ENCODE results near the gene ADRB2.

The ADRB2 gene

DNA sequence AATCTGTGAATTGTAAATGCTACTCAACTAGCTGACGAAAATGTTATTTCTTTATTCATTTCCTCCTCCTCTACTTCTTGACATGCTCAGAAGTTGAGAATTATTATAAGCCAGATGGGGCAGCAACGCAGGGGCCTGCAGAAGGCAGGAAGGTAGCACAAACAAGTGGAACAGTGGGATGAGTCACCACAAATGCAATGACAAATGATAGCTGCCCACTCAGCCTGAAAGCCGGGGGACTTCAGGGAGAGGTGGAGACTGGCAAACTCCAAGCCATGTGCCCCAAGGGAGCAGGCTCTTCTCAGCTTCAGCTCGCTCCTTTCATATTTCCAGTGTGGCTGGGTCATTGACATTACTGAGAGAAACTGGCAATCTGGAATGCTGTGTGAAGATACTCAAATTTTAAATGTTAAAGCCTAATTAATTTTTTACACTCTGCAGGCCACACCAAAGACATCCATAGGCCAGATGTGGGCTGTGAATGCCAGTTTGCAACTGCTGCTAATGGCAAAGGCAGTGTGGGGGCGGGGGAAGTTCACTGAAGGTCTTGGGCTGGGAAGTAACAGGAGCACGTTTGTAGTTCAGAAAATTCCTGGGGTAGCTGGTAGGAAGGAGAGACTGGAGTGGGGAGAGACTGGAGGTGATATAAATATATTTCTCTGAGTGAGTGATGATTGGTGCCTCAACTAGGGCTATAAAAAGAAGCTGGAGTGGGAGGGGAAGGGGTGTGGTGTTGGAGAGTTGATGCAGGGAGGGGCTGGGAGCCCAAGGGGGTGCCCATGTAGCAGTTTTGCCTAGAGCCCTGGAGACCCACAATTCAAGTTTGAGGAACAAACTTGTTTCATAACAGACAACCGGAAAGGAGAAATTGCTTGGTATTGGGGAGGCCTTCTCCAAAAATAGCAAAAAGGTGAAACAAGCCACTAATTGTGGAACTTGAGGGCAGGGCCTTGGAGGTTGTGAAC lies 20.8 kb upstream of the ADRB2 start:
- H3K9me3 ChIP-seq (ENCODE audit: control insufficient read depth, insufficient read depth, low read length): no peaks in the 10 kb centered on the region
- H3K9ac ChIP-seq (ENCODE audit: low read depth, low read length): no peak overlapping the region
- no peaks in the 10 kb centered on the region for H3K36me3 ChIP-seq (ENCODE audit: control insufficient read depth, insufficient read depth, low read length)
- H3K27me3 ChIP-seq (ENCODE audit: control insufficient read depth, insufficient read depth, low read length): no peaks in the 10 kb centered on the region
- H3K4me3 ChIP-seq (ENCODE audit: low read depth, low read length): no peak overlapping the region
- no peak overlapping the region for H3K27ac ChIP-seq (ENCODE audit: low read depth, low read length)
- no peaks in the 10 kb centered on the region for H3K4me1 ChIP-seq (ENCODE audit: control insufficient read depth, insufficient read depth, low read length)

- Histone ChIP-seq H3K4me3 (ENCODE audit: low read depth, low read length) (no peak overlapping the region), H3K9me3 (ENCODE audit: control insufficient read depth, insufficient read depth, low read length) (no peaks in the 10 kb centered on the region), H3K36me3 (ENCODE audit: control insufficient read depth, insufficient read depth, low read length) (no peaks in the 10 kb centered on the region), H3K27me3 (ENCODE audit: control insufficient read depth, insufficient read depth, low read length) (no peaks in the 10 kb centered on the region), H3K27ac (ENCODE audit: low read depth, low read length) (no peak overlapping the region), H3K4me1 (ENCODE audit: control insufficient read depth, insufficient read depth, low read length) (no peaks in the 10 kb centered on the region), H3K9ac (ENCODE audit: low read depth, low read length) (no peak overlapping the region)
Observed at GRCh38 chr5:148806520-148806931, 19.9 kb upstream of the ADRB2 start.

DNA sequence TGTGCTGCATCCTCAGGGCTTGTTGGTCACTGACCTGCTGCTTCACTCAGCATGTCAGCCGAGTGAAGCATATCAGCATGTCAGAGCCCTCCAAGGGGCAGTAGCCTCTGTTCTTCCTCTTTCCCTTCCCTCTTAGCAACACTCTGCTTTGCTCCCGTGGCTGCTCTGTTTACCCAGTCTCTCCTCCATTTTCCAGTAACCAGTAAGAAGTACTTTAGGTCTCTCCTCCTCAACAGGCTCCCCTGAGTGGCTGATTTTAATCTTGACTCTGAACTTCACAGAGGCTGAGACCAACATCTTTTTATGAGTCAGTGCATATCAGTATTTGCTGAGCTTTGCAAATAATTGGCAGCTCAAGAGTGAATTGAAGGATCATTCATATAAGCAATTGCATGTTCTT lies 18.6 kb upstream of the ADRB2 start:
- H3K4me1 ChIP-seq (ENCODE audit: control insufficient read depth, insufficient read depth, low read length): no peaks in the 10 kb centered on the region
- no peak overlapping the region for H3K27ac ChIP-seq (ENCODE audit: low read depth, low read length)
- no peaks in the 10 kb centered on the region for H3K36me3 ChIP-seq (ENCODE audit: control insufficient read depth, insufficient read depth, low read length)
- H3K4me3 ChIP-seq (ENCODE audit: low read depth, low read length): no peak overlapping the region
- no peaks in the 10 kb centered on the region for H3K27me3 ChIP-seq (ENCODE audit: control insufficient read depth, insufficient read depth, low read length)
- no peak overlapping the region for H3K9ac ChIP-seq (ENCODE audit: low read depth, low read length)
- H3K9me3 ChIP-seq (ENCODE audit: control insufficient read depth, insufficient read depth, low read length): no peaks in the 10 kb centered on the region

GRCh38 chr5:148808864-148809642 lies 17.4 kb upstream of the ADRB2 start:
- H3K27me3 ChIP-seq (ENCODE audit: control insufficient read depth, insufficient read depth, low read length): no peaks in the 10 kb centered on the region
- no peak overlapping the region for H3K27ac ChIP-seq (ENCODE audit: low read depth, low read length)
- no peaks in the 10 kb centered on the region for H3K4me1 ChIP-seq (ENCODE audit: control insufficient read depth, insufficient read depth, low read length)
- H3K9ac ChIP-seq (ENCODE audit: low read depth, low read length): no peak overlapping the region
- no peak overlapping the region for H3K4me3 ChIP-seq (ENCODE audit: low read depth, low read length)
- H3K9me3 ChIP-seq (ENCODE audit: control insufficient read depth, insufficient read depth, low read length): no peaks in the 10 kb centered on the region
- H3K36me3 ChIP-seq (ENCODE audit: control insufficient read depth, insufficient read depth, low read length): no peaks in the 10 kb centered on the region

DNA sequence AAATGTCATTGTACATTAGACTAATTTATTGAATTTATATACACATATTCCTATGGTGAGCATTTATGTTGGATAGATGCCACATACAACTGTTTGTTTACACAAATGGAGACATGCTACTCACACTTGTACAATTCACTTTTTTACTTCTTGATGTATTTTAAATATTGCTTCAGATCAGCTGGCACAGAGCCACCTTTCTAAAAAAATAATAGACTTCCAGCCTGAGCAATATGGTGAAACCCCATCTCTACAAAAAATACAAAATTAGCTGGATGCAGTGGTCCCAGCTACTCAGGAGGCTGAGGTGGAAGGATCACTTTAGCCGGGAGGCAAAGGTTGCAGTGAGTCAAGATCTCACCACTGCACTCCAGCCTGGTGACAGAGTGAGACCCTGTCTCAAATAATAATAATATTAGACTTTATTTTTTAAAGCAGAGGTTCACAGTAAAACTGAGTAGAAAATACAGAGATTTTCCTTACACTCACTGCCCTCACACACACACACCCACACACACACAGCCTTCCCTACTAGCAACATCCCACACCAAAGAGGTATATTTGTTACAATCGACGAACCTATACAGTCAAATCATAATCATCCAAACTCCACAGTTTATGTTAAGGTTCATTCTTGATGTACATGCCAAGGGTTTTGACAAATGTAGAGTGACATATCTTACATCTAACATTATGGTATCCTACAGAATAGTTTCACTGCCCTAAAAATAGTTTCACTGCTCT lies 16.5 kb upstream of the ADRB2 start:
- no peak overlapping the region for H3K9ac ChIP-seq (ENCODE audit: low read depth, low read length)
- no peak overlapping the region for H3K27ac ChIP-seq (ENCODE audit: low read depth, low read length)
- H3K27me3 ChIP-seq (ENCODE audit: control insufficient read depth, insufficient read depth, low read length): no peaks in the 10 kb centered on the region
- no peaks in the 10 kb centered on the region for H3K9me3 ChIP-seq (ENCODE audit: control insufficient read depth, insufficient read depth, low read length)
- no peaks in the 10 kb centered on the region for H3K36me3 ChIP-seq (ENCODE audit: control insufficient read depth, insufficient read depth, low read length)
- no peak overlapping the region for H3K4me3 ChIP-seq (ENCODE audit: low read depth, low read length)
- H3K4me1 ChIP-seq (ENCODE audit: control insufficient read depth, insufficient read depth, low read length): no peaks in the 10 kb centered on the region

DNA sequence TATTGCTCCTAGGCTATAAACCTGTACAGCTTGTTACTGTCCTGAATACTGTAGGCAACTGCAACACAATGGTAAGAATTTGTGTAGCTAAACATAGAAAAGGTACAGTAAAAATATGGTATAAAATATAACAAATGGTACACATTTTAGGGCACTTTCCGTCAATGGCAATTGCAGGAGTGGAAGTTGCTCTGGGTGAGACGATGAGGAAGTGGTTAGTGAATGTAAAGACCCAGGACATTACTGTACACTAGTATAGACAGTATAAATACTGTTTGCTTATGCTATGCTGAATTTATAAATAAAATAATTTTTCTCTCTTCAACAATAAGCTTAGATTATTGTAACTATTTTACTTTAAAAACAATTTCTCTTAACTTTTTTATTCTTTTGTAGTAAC lies 15.6 kb upstream of the ADRB2 start:
- no peak overlapping the region for H3K27ac ChIP-seq (ENCODE audit: low read depth, low read length)
- no peak overlapping the region for H3K9ac ChIP-seq (ENCODE audit: low read depth, low read length)

GRCh38 chr5:148811756-148812155 lies 14.7 kb upstream of the ADRB2 start:
- Histone ChIP-seq H3K4me3 (ENCODE audit: low read depth, low read length) (no peak overlapping the region), H3K9ac (ENCODE audit: low read depth, low read length) (no peak overlapping the region), H3K27me3 (ENCODE audit: control insufficient read depth, insufficient read depth, low read length) (no peaks in the 10 kb centered on the region), H3K27ac (ENCODE audit: low read depth, low read length) (no peak overlapping the region), H3K36me3 (ENCODE audit: control insufficient read depth, insufficient read depth, low read length) (no peaks in the 10 kb centered on the region), H3K4me1 (ENCODE audit: control insufficient read depth, insufficient read depth, low read length) (no peaks in the 10 kb centered on the region), H3K9me3 (ENCODE audit: control insufficient read depth, insufficient read depth, low read length) (no peaks in the 10 kb centered on the region)

More for the DNA sequence above, 15.6 kb upstream of the ADRB2 start:
- Histone ChIP-seq H3K36me3 (ENCODE audit: control insufficient read depth, insufficient read depth, low read length) (no peaks in the 10 kb centered on the region), H3K4me3 (ENCODE audit: low read depth, low read length) (no peak overlapping the region), H3K27me3 (ENCODE audit: control insufficient read depth, insufficient read depth, low read length) (no peaks in the 10 kb centered on the region), H3K9me3 (ENCODE audit: control insufficient read depth, insufficient read depth, low read length) (no peaks in the 10 kb centered on the region), H3K4me1 (ENCODE audit: control insufficient read depth, insufficient read depth, low read length) (no peaks in the 10 kb centered on the region)

GRCh38 chr5:148815086-148815485 lies 11.3 kb upstream of the ADRB2 start:
- Histone ChIP-seq H3K4me3 (ENCODE audit: low read depth, low read length) (no peak overlapping the region), H3K9ac (ENCODE audit: low read depth, low read length) (no peak overlapping the region), H3K4me1 (ENCODE audit: control insufficient read depth, insufficient read depth, low read length) (no peaks in the 10 kb centered on the region), H3K27me3 (ENCODE audit: control insufficient read depth, insufficient read depth, low read length) (no peaks in the 10 kb centered on the region), H3K9me3 (ENCODE audit: control insufficient read depth, insufficient read depth, low read length) (no peaks in the 10 kb centered on the region), H3K36me3 (ENCODE audit: control insufficient read depth, insufficient read depth, low read length) (no peaks in the 10 kb centered on the region), H3K27ac (ENCODE audit: low read depth, low read length) (no peak overlapping the region)

GRCh38 chr5:148815578-148815977 lies 10.8 kb upstream of the ADRB2 start:
- Histone ChIP-seq H3K9me3 (ENCODE audit: control insufficient read depth, insufficient read depth, low read length) (no peaks in the 10 kb centered on the region), H3K9ac (ENCODE audit: low read depth, low read length) (no peak overlapping the region), H3K36me3 (ENCODE audit: control insufficient read depth, insufficient read depth, low read length) (no peaks in the 10 kb centered on the region), H3K4me1 (ENCODE audit: control insufficient read depth, insufficient read depth, low read length) (no peaks in the 10 kb centered on the region), H3K4me3 (ENCODE audit: low read depth, low read length) (no peak overlapping the region), H3K27me3 (ENCODE audit: control insufficient read depth, insufficient read depth, low read length) (no peaks in the 10 kb centered on the region), H3K27ac (ENCODE audit: low read depth, low read length) (no peak overlapping the region)

GRCh38 chr5:148816357-148816756 lies 10.1 kb upstream of the ADRB2 start:
- H3K36me3 ChIP-seq (ENCODE audit: control insufficient read depth, insufficient read depth, low read length): no peaks in the 10 kb centered on the region
- H3K27ac ChIP-seq (ENCODE audit: low read depth, low read length): no peak overlapping the region
- H3K4me3 ChIP-seq (ENCODE audit: low read depth, low read length): no peak overlapping the region
- H3K9me3 ChIP-seq (ENCODE audit: control insufficient read depth, insufficient read depth, low read length): no peaks in the 10 kb centered on the region
- H3K27me3 ChIP-seq (ENCODE audit: control insufficient read depth, insufficient read depth, low read length): no peaks in the 10 kb centered on the region
- no peaks in the 10 kb centered on the region for H3K4me1 ChIP-seq (ENCODE audit: control insufficient read depth, insufficient read depth, low read length)
- H3K9ac ChIP-seq (ENCODE audit: low read depth, low read length): no peak overlapping the region
